ENCODE results near the gene RANBP3. TPM values are rescaled to one million over a fixed set of nuclear protein-coding genes. Genes with fewer than 3 reads are reported as not detected.

RANBP3 gene
- total RNA-seq, 2 experiments from 2014 or later = 74.3 to 90.2 TPM

DNA sequence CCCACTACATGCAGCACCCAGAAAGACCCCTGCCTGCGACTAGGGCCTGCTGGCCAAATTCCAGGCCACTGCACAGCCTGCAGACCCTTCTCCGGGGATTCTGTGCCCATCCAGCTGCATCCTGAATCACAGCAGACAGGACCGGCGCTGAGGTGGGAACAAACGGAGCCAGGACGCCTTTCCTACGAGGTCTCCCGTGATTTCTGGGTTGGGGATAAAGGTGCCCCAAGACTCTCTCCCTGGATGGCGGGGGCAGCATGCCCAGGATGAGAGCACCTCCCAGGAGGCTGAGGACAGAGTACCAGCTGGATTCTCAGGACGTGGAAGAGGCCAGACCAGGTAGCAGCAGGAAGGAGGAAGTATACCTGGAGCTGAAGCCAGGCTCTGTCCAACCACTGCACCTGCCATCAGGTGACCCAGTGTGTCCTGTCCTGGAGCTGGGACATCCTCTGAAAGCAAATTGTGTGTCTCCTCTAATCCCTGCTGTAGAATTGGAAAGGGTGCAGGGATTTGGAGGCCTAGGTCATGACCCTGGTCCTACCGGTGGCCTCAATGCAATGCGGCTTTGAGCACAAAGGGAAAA is 104.2 kb downstream of the RANBP3 start:
- Histone ChIP-seq H3K4me3 (ENCODE audit: low read depth, low read length, poor library complexity, severe bottlenecking) (no peak overlapping the region), H2AFZ (ENCODE audit: low read length) (no peak overlapping the region), H3K79me2 (ENCODE audit: insufficient read depth, low read depth, low read length) (no peaks in the 10 kb centered on the region), H3K9me2 (ENCODE audit: insufficient read depth, low read length) (no peaks in the 10 kb centered on the region), H3K4me2 (ENCODE audit: low read length) (no peak overlapping the region), H4K20me1 (ENCODE audit: insufficient read depth, low read length) (no peaks in the 10 kb centered on the region), H3K9me3 (ENCODE audit: low read length) (no peaks in the 10 kb centered on the region), H3K36me3 (ENCODE audit: insufficient read depth, low read length) (no peaks in the 10 kb centered on the region), H3K27ac (ENCODE audit: low read depth, low read length, poor library complexity, severe bottlenecking) (no peak overlapping the region), H3K4me1 (ENCODE audit: insufficient read depth, low read length, poor library complexity, severe bottlenecking) (no peaks in the 10 kb centered on the region)
- intact Hi-C loops (cut with micrococcal nuclease; ENCODE audit: unreplicated experiment) = no loop called here
- ChIA-PET CTCF (ENCODE audit: unreplicated experiment) (no interaction called here), POLR2A (no interaction called here)
- no peak for TF ChIP-seq EZH2phosphoT487 (IDR thresholded peaks at IDR 0.05; ENCODE audit: borderline replicate concordance, low read depth, low read length)
- TF ChIP-seq, protein P1, sequence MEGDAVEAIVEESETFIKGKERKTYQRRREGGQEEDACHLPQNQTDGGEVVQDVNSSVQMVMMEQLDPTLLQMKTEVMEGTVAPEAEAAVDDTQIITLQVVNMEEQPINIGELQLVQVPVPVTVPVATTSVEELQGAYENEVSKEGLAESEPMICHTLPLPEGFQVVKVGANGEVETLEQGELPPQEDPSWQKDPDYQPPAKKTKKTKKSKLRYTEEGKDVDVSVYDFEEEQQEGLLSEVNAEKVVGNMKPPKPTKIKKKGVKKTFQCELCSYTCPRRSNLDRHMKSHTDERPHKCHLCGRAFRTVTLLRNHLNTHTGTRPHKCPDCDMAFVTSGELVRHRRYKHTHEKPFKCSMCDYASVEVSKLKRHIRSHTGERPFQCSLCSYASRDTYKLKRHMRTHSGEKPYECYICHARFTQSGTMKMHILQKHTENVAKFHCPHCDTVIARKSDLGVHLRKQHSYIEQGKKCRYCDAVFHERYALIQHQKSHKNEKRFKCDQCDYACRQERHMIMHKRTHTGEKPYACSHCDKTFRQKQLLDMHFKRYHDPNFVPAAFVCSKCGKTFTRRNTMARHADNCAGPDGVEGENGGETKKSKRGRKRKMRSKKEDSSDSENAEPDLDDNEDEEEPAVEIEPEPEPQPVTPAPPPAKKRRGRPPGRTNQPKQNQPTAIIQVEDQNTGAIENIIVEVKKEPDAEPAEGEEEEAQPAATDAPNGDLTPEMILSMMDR (conservative IDR thresholded peaks at IDR 0.05; ENCODE audit: low read length) = no peak
- no TSS peak for BruUV-seq (replicated peaks)
- DNase-seq (ENCODE audit: low spot score) = no peak

DNA sequence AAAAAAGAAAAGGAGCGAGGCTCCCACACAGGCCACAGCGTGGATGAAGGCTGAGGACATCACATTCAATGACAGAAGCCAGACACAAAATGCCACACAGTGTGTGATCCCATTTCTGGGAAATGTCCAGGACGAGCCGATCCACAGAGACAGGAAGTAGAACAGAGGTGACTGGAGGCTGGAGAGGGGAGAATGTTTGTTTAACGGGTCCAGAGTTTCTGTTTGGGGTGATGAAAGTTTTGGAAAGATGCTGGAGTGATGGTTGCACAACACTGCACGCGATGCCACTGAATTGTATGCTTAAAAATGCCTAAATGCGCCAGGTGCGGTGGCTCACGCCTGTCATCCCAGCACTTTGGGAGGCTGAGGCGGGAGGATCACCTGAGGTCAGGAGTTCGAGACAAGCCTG is 107.0 kb downstream of the RANBP3 start:
- ChIA-PET POLR2A (interaction anchor here (0.6 kb wide), 2 partner anchors 18 to 183 kb away, joined by 3 to 4 read pairs; no protein-coding TSS in a partner anchor), CTCF (ENCODE audit: unreplicated experiment) (no interaction called here)
- H3K36me3 ChIP-seq (ENCODE audit: insufficient read depth, low read length) = no peaks in the 10 kb centered on the region
- TF ChIP-seq, protein P1 (conservative IDR thresholded peaks at IDR 0.05; ENCODE audit: low read length) = no peak
- no peak for TF ChIP-seq EZH2phosphoT487 (IDR thresholded peaks at IDR 0.05; ENCODE audit: borderline replicate concordance, low read depth, low read length)
- no peak overlapping the region for H3K4me3 ChIP-seq (ENCODE audit: low read depth, low read length, poor library complexity, severe bottlenecking)
- peaks cover 8% of the 10 kb centered on the region for H3K4me1 ChIP-seq (ENCODE audit: insufficient read depth, low read length, poor library complexity, severe bottlenecking)
- H3K4me2 ChIP-seq (ENCODE audit: low read length) = no peak overlapping the region
- DNase-seq (ENCODE audit: low spot score) = no peak
- no peak overlapping the region for H2AFZ ChIP-seq (ENCODE audit: low read length)
- no peaks in the 10 kb centered on the region for H3K79me2 ChIP-seq (ENCODE audit: insufficient read depth, low read depth, low read length)
- H3K27ac ChIP-seq (ENCODE audit: low read depth, low read length, poor library complexity, severe bottlenecking) = no peak overlapping the region
- BruUV-seq (replicated peaks) = no TSS peak
- H3K9me2 ChIP-seq (ENCODE audit: insufficient read depth, low read length) = no peaks in the 10 kb centered on the region
- no peaks in the 10 kb centered on the region for H4K20me1 ChIP-seq (ENCODE audit: insufficient read depth, low read length)
- no peaks in the 10 kb centered on the region for H3K9me3 ChIP-seq (ENCODE audit: low read length)
- intact Hi-C loops (cut with micrococcal nuclease; ENCODE audit: unreplicated experiment) = no loop called here

DNA sequence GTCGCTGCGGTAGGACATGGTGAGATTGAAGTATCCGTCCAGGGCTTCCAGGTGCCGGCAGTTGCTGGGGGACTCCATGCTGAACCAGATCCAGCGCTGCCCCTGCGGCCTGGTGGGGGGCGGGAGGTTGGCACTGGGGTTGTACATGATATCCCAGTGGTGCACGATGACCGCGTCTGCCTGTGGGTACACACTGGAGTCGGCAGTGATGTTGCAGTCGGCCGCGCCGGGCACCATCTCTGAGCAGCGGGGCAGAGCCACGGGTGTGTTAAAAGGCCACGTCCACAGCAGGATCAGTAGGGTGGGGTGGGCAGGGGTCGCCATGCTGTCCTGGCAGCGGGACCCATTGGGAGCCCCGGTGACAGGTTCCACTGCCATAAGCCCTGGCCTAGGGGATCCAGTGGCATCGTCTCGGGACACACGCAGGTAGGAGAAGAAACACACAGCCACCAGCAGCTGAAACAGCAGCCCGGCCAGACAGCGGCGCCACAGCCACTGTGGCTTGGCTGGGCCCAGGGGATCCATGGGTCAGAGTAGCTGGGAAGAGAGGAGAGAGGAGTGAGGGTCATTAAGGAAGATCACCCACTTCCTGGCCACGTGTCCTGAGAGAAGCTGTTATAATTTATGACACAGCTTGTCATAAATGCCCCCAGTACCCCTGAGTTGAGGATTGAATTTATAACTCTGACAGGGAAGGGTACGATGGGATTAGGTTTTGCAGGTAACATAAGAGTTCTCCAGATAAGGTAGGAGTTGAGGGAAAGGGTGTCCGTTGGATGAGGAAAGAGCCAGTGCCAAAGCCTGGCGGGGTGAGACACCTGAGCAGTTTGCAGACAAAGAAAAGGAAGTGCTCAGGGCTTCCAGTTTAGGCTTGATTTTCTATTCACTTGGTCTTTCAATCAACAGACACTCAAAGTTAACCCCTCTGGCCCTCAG is 110.5 kb downstream of the RANBP3 start:
- Histone ChIP-seq H3K27ac (ENCODE audit: low read depth, low read length, poor library complexity, severe bottlenecking) (no peak overlapping the region), H3K9me3 (ENCODE audit: low read length) (no peaks in the 10 kb centered on the region), H3K4me2 (ENCODE audit: low read length) (no peak overlapping the region), H2AFZ (ENCODE audit: low read length) (peak overlapping the region; percentile 46), H3K79me2 (ENCODE audit: insufficient read depth, low read depth, low read length) (no peaks in the 10 kb centered on the region), H3K4me1 (ENCODE audit: insufficient read depth, low read length, poor library complexity, severe bottlenecking) (peaks cover 8% of the 10 kb centered on the region), H3K4me3 (ENCODE audit: low read depth, low read length, poor library complexity, severe bottlenecking) (no peak overlapping the region), H3K9me2 (ENCODE audit: insufficient read depth, low read length) (no peaks in the 10 kb centered on the region), H4K20me1 (ENCODE audit: insufficient read depth, low read length) (no peaks in the 10 kb centered on the region), H3K36me3 (ENCODE audit: insufficient read depth, low read length) (no peaks in the 10 kb centered on the region)
- BruUV-seq (replicated peaks) = no TSS peak
- DNase-seq (ENCODE audit: low spot score) = no peak
- TF ChIP-seq EZH2phosphoT487 (IDR thresholded peaks at IDR 0.05; ENCODE audit: borderline replicate concordance, low read depth, low read length) = no peak
- TF ChIP-seq, protein P1 (conservative IDR thresholded peaks at IDR 0.05; ENCODE audit: low read length) = no peak
- CTCF ChIA-PET (ENCODE audit: unreplicated experiment) = no interaction called here
- POLR2A ChIA-PET = no interaction called here
- intact Hi-C loops (cut with micrococcal nuclease; ENCODE audit: unreplicated experiment) = no loop called here
